HL-60 (cell line): ENCODE data around the gene BRSK2.

ENCODE experiments used
- CTCF ChIP-seq: IDR thresholded peaks from one replicate; pipeline ENCODE4 v1.5.1; 2011; ENCODE audit warnings: low read length, control low read depth, inconsistent platforms; ENCODE audit not compliant: insufficient read depth
- GABPA ChIP-seq: IDR thresholded peaks from 2 replicates; pipeline ENCODE4 v1.6.1; 2012; ENCODE audit warnings: low read depth
- POLR2AphosphoS5 ChIP-seq: IDR thresholded peaks from 2 replicates; pipeline ENCODE4 v1.6.1; 2012; ENCODE audit warnings: low read depth
- REST ChIP-seq: IDR thresholded peaks from 2 replicates; pipeline ENCODE4 v1.6.1; 2012; ENCODE audit warnings: low read depth; ENCODE audit not compliant: insufficient replicate concordance
- SPI1 ChIP-seq: IDR thresholded peaks from 2 replicates; pipeline ENCODE4 v1.6.1; 2012; ENCODE audit warnings: low read depth, mild to moderate bottlenecking, borderline replicate concordance

- no peak for TF ChIP-seq CTCF
- TF ChIP-seq GABPA = no peak
- TF ChIP-seq REST = no peak
- no peak for TF ChIP-seq POLR2AphosphoS5
- TF ChIP-seq SPI1 = no peak
Measured at GRCh38 chr11:1487851-1488574, 98.3 kb downstream of the BRSK2 start.
